B cell (primary cell): ENCODE measurements around the gene TUT1. TPM values are rescaled to one million over a fixed set of nuclear protein-coding genes. Genes with fewer than 3 reads are reported as not detected.
A peak's percentile ranks its signal among the peaks of the same experiment; 100 is the strongest.

Experiments
- ATAC-seq: fragments of 200-7000 bp; cut with Tn5 transposase; one replicate; pipeline ENCODE4 v1.10.0; 2021; ENCODE audit warnings: low read depth, mild to moderate bottlenecking, moderate number of reproducible peaks, moderate library complexity
- CTCF ChIA-PET: fragments of 350-600 bp; sonication (Branson Sonifier 250); formaldehyde crosslinking; loops from one replicate; lab custom pipeline; 2021; ENCODE audit warnings: antibody characterized with exemption, inconsistent platforms; lab: Charles Lee
- POLR2A ChIA-PET: fragments of 350-600 bp; sonication (Branson Sonifier 250); formaldehyde crosslinking; loops from one replicate; lab custom pipeline; 2021; ENCODE audit warnings: antibody characterized with exemption; lab: Charles Lee
- DNase-seq: peaks from one replicate; pipeline ENCODE4 v3.0.0; 2013
- H2AFZ ChIP-seq: 2 replicates; pipeline ENCODE4 v1.6.1; 2012; ENCODE audit warnings: mild to moderate bottlenecking, low read depth, low read length; ENCODE audit not compliant: insufficient read depth, poor library complexity, severe bottlenecking
- H3K27ac ChIP-seq, 2 donors: 1 replicate in 1 of 2; 2 replicates in 1 of 2; pipeline ENCODE4 v1.5.1; 2012 to 2013; ENCODE audit warnings: low read length in 2 of 2, mild to moderate bottlenecking in 2 of 2, moderate library complexity in 1 of 2
- H3K27me3 ChIP-seq, 4 experiments: fragments of 200-600 bp in 1 of 4; sonication (generic) in 1 of 4; replicated peaks in 1 of 4; 1 replicate in 2 of 4; 2 replicates in 2 of 4; pipeline versions ENCODE4 v1.6.1 to v1.7.0; 2013 to 2016; ENCODE audit warnings: low read length in 3 of 4, mild to moderate bottlenecking in 2 of 4, mixed read lengths in 1 of 4, moderate library complexity in 1 of 4; ENCODE audit not compliant: insufficient read depth in 4 of 4, control insufficient read depth in 3 of 4; ENCODE audit errors: control extremely low read depth in 1 of 4
- H3K36me3 ChIP-seq, 2 experiments: replicated peaks in 1 of 2; 1 replicate in 1 of 2; 2 replicates in 1 of 2; pipeline versions ENCODE4 v1.6.1 to v1.7.1; 2013; ENCODE audit warnings: low read length in 1 of 2; ENCODE audit not compliant: insufficient read depth in 2 of 2, control insufficient read depth in 1 of 2; ENCODE audit errors: control extremely low read depth in 1 of 2, extremely low read depth in 1 of 2
- H3K4me1 ChIP-seq, 2 donors: fragments of 200-600 bp in 1 of 2; sonication (generic) in 1 of 2; 1 replicate in 1 of 2; 2 replicates in 1 of 2; pipeline versions ENCODE4 v1.5.1 to v1.6.1; 2013 to 2017; ENCODE audit warnings: low read length in 2 of 2; ENCODE audit not compliant: control insufficient read depth in 2 of 2, insufficient read depth in 2 of 2
- H3K4me2 ChIP-seq: replicated peaks from 2 replicates; pipeline ENCODE3; 2012; ENCODE audit warnings: mild to moderate bottlenecking, low read depth, low read length; ENCODE audit not compliant: poor library complexity, severe bottlenecking
- H3K4me3 ChIP-seq, 5 experiments: fragments of 200-600 bp in 1 of 5; sonication (generic) in 1 of 5; 1 replicate in 3 of 5; 2 replicates in 2 of 5; pipeline versions ENCODE4 v1.5.1 to v1.7.0; 2011 to 2016; ENCODE audit warnings: low read length in 4 of 5, mild to moderate bottlenecking in 4 of 5, low read depth in 2 of 5, control low read depth in 1 of 5, moderate library complexity in 1 of 5; ENCODE audit not compliant: insufficient read depth in 1 of 5; ENCODE audit errors: control extremely low read depth in 1 of 5, extremely low read depth in 1 of 5
- H3K79me2 ChIP-seq: fragments of 200-600 bp; sonication (generic); one replicate; pipeline ENCODE4 v1.6.0; 2016; ENCODE audit warnings: low read length; ENCODE audit not compliant: control insufficient read depth, insufficient read depth
- H3K9ac ChIP-seq: fragments of 200-600 bp; sonication (generic); 2 replicates; pipeline ENCODE4 v1.6.1; 2017; ENCODE audit warnings: mild to moderate bottlenecking, low read length, moderate library complexity
- H3K9me3 ChIP-seq, 3 donors: one replicate each; pipeline versions ENCODE4 v1.6.1 to v1.7.1; 2013; ENCODE audit warnings: low read length in 2 of 3; ENCODE audit not compliant: control insufficient read depth in 2 of 3, insufficient read depth in 1 of 3; ENCODE audit errors: control extremely low read depth in 1 of 3
- H4K20me1 ChIP-seq: 2 replicates; pipeline ENCODE4 v1.6.0; 2012; ENCODE audit warnings: mild to moderate bottlenecking, low read length; ENCODE audit not compliant: insufficient read depth, control insufficient read depth, poor library complexity, severe bottlenecking
- H3K27ac Mint-ChIP-seq: one replicate; pipeline ENCODE4 v1.8.0; 2021; ENCODE audit warnings: mixed read lengths
- H3K27me3 Mint-ChIP-seq: one replicate; pipeline ENCODE4 v1.8.0; 2021; ENCODE audit warnings: mixed read lengths
- H3K4me1 Mint-ChIP-seq: one replicate; pipeline ENCODE4 v1.8.0; 2021; ENCODE audit warnings: mixed read lengths
- H3K4me3 Mint-ChIP-seq: one replicate; pipeline ENCODE4 v1.8.0; 2021; ENCODE audit warnings: mixed read lengths
- H3K9me3 Mint-ChIP-seq: one replicate; pipeline ENCODE4 v1.8.0; 2022; ENCODE audit warnings: mixed read lengths; ENCODE audit not compliant: insufficient read depth
- EZH2 ChIP-seq: IDR thresholded peaks from 2 replicates; pipeline ENCODE4 v1.6.1; 2012; ENCODE audit warnings: borderline replicate concordance, low read depth, mild to moderate bottlenecking, moderate library complexity, low read length; ENCODE audit not compliant: insufficient read depth, poor library complexity, severe bottlenecking
- WGBS: methylation state at CpG from one replicate; pipeline ENCODE4 v1.1.5; 2013; ENCODE audit warnings: missing lambda C conversion rate; ENCODE audit not compliant: insufficient coverage; 5-methylcytosine and 5-hydroxymethylcytosine counted together
- intact Hi-C: fragments of 100-400 bp; cut with micrococcal nuclease; formaldehyde crosslinking; loops from one replicate; pipeline ENCODE4 v1.10.0; 2022
- polyA plus RNA-seq: library from polyadenylated mRNA; depleted of rRNA; stranded (reverse); fragments of >200 nt; gene quantifications from 2 replicates; pipeline ENCODE4 v1.2.3, GENCODE V29; 2012
- total RNA-seq, 2 donors: library from RNA; stranded (reverse); fragments of 120-200 nt in 1 of 2; gene quantifications; 1 replicate in 1 of 2; 2 replicates in 1 of 2; pipeline versions ENCODE4 v1.2.3 to v1.2.4, GENCODE V29; 2013 to 2022
- TF ChIP-seq, protein P1 (sequence below): fragments of 200-600 bp; IDR thresholded peaks from one replicate; pipeline ENCODE4 v1.8.0; 2022; ENCODE audit warnings: antibody characterized with exemption, mild to moderate bottlenecking

Gene TUT1
- total and polyA plus RNA-seq, 2 donors (not counting 1 experiment from before 2014, with no cell fraction given), result 31.1 to 47.7 TPM

DNA sequence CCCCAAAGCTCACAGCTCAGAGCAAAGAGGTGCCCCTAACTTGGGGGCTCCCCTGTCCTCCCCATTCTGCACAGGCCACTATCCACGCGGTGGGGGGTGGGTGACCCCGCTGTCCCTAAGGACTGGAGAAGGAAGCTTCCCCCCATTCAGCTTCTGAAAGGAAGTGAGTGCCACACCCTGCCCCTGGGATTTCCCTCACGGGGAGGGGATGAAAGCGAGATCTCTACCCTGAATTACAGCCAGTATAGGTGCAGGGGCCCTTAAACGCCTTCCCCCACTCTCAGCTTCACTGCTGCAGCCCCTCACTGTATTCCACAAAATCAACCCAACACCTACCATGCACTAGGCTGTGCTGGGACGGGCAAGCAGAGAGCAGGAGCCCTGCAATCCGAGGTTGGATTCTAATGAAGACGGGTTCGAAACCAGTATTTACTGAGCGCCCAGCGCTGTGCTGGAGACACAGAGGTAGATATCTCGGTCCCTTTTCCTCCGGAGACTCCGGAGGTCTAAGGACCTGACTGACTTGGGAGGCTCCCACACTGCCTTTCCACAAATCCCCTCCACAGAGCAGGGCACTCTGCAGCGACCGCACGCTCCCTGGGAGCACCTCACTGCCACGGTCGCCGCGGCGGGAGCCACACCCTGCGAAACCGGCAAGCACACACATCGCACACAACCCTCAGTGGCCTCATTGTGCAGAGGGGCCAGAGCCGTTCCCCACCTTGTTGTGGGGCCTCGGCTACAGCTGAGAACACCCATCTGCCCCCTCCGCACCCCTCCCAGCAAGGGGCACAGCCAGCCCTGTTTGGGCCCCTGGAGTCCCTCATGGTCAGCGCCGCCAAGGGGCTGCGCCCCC, 46.5 kb downstream of the TUT1 start:
- DNase-seq, result peak; percentile 64
- no peaks in the 10 kb centered on the region for H3K9me3 Mint-ChIP-seq
- H3K36me3 ChIP-seq, result no peaks in the 10 kb centered on the region
- H3K4me3 ChIP-seq, result peak overlapping the region; percentile 69 to 99 (median 93)
- H3K4me3 Mint-ChIP-seq, result peak overlapping the region; percentile 97
- H3K79me2 ChIP-seq, result peaks cover 72% of the 10 kb centered on the region
- H3K9me3 ChIP-seq, result no peaks in the 10 kb centered on the region
- peaks cover 56% of the 10 kb centered on the region for H4K20me1 ChIP-seq
- peak overlapping the region; percentile 11 for H2AFZ ChIP-seq
- TF ChIP-seq, protein P1, sequence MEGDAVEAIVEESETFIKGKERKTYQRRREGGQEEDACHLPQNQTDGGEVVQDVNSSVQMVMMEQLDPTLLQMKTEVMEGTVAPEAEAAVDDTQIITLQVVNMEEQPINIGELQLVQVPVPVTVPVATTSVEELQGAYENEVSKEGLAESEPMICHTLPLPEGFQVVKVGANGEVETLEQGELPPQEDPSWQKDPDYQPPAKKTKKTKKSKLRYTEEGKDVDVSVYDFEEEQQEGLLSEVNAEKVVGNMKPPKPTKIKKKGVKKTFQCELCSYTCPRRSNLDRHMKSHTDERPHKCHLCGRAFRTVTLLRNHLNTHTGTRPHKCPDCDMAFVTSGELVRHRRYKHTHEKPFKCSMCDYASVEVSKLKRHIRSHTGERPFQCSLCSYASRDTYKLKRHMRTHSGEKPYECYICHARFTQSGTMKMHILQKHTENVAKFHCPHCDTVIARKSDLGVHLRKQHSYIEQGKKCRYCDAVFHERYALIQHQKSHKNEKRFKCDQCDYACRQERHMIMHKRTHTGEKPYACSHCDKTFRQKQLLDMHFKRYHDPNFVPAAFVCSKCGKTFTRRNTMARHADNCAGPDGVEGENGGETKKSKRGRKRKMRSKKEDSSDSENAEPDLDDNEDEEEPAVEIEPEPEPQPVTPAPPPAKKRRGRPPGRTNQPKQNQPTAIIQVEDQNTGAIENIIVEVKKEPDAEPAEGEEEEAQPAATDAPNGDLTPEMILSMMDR, result no peak
- no peak for TF ChIP-seq EZH2
- 6% methylated on average over 29 of the region's 32 CpGs for WGBS
- H3K27me3 Mint-ChIP-seq, result no peaks in the 10 kb centered on the region
- intact Hi-C loops, result loop anchor here (5.0 kb wide), 2 partner anchors 47 to 48 kb away; partner anchors contain the start of gene TUT1
- H3K4me2 ChIP-seq, result peak overlapping the region; percentile 97
- peak overlapping the region; percentile 98 for H3K9ac ChIP-seq
- H3K4me1 ChIP-seq, result peaks cover 53 to 69% of the 10 kb centered on the region in 2 donors
- no peak for ATAC-seq
- ChIA-PET CTCF (interaction anchor here (0.7 to 11.1 kb wide), 7 partner anchors 11 to 150 kb away, joined by 3 to 376 read pairs (median 19); partner anchors contain the start of gene TUT1), POLR2A (interaction anchor here (0.6 to 7.3 kb wide), 4 partner anchors 11 to 323 kb away, joined by 3 to 119 read pairs (median 7); partner anchors contain the start of gene SCGB1A1)
- no peaks in the 10 kb centered on the region for H3K27me3 ChIP-seq
- H3K4me1 Mint-ChIP-seq, result peaks cover 72% of the 10 kb centered on the region
- H3K27ac Mint-ChIP-seq, result peak overlapping the region; percentile 97
- H3K27ac ChIP-seq, result peak overlapping the region; percentile 91 to 94
